Measurements from ENCODE around the gene RELA. TPM values are rescaled to one million over a fixed set of nuclear protein-coding genes. Genes with fewer than 3 reads are reported as not detected.
A peak's percentile ranks its signal among the peaks of the same experiment; 100 is the strongest.

The RELA gene
- total RNA-seq, 1 donor from 2014 or later, result 79.7 TPM

DNA sequence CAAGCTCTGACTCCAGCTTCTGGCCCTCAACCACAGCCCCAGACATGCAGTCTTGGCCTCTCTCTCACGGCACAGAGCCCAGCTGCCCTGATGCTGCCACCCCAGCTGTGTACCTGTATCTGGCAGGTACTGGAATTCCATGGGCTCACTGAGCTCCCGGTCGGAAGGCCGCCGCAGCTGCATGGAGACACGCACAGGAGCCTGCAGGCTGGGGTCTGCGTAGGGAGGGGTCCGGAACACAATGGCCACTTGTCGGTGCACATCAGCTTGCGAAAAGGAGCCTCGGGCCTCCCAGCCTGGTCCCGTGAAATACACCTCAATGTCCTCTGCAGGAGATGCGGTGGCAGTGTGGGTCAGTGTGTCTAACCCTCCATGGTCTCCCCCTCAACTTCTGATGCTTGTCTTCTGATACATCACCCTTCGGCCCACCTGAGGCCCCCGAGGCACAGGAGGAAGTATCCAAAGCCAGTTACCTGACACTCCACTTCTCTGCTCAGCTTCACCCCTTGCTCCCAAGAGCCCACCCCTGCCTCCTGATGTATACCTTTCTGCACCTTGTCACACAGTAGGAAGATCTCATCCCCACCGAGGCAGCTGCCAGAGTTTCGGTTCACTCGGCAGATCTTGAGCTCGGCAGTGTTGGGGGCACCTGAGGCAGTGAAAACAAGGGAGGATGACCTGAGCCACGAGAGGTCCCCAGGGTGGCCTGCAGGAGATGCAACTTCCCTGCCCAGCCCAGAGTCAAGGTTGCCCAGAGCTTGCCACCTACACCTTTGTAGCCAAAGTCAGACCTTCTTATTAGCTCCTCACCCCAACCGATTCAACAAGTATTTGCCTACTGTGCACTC is 4.3 kb downstream of the RELA start:
- Mint-ChIP-seq H3K27ac (ENCODE audit: unreplicated experiment) (no peak overlapping the region), H3K4me3 (ENCODE audit: unreplicated experiment) (no peak overlapping the region), H3K36me3 (ENCODE audit: unreplicated experiment) (peaks cover 48% of the 10 kb centered on the region), H3K27me3 (ENCODE audit: unreplicated experiment) (no peaks in the 10 kb centered on the region), H3K4me1 (ENCODE audit: unreplicated experiment) (peaks cover 26% of the 10 kb centered on the region), H3K9me3 (ENCODE audit: unreplicated experiment) (no peaks in the 10 kb centered on the region)
- DNase-seq (ENCODE audit: extremely low spot score, unreplicated experiment), result no peak
- no peak for TF ChIP-seq CTCF (IDR thresholded peaks at IDR 0.05)

- TF ChIP-seq CTCF (IDR thresholded peaks at IDR 0.05), result no peak
- peak overlapping the region; percentile 17 for H3K27ac Mint-ChIP-seq (ENCODE audit: unreplicated experiment)
- H3K27me3 Mint-ChIP-seq (ENCODE audit: unreplicated experiment), result no peaks in the 10 kb centered on the region
- H3K36me3 Mint-ChIP-seq (ENCODE audit: unreplicated experiment), result peaks cover 48% of the 10 kb centered on the region
- peaks cover 34% of the 10 kb centered on the region for H3K4me1 Mint-ChIP-seq (ENCODE audit: unreplicated experiment)
- no peak for DNase-seq (ENCODE audit: extremely low spot score, unreplicated experiment)
- no peaks in the 10 kb centered on the region for H3K9me3 Mint-ChIP-seq (ENCODE audit: unreplicated experiment)
- no peak overlapping the region for H3K4me3 Mint-ChIP-seq (ENCODE audit: unreplicated experiment)
Observed at GRCh38 chr11:65657426-65657825, 5.3 kb downstream of the RELA start.

GRCh38 chr11:65655570-65656332 is 7.0 kb downstream of the RELA start:
- peaks cover 48% of the 10 kb centered on the region for H3K36me3 Mint-ChIP-seq (ENCODE audit: unreplicated experiment)
- no peak for DNase-seq (ENCODE audit: extremely low spot score, unreplicated experiment)
- TF ChIP-seq CTCF (IDR thresholded peaks at IDR 0.05), result no peak
- H3K27ac Mint-ChIP-seq (ENCODE audit: unreplicated experiment), result no peak overlapping the region
- H3K9me3 Mint-ChIP-seq (ENCODE audit: unreplicated experiment), result no peaks in the 10 kb centered on the region
- H3K4me1 Mint-ChIP-seq (ENCODE audit: unreplicated experiment), result peaks cover 35% of the 10 kb centered on the region
- H3K4me3 Mint-ChIP-seq (ENCODE audit: unreplicated experiment), result no peak overlapping the region
- no peaks in the 10 kb centered on the region for H3K27me3 Mint-ChIP-seq (ENCODE audit: unreplicated experiment)

- Mint-ChIP-seq H3K27me3 (ENCODE audit: unreplicated experiment) (no peaks in the 10 kb centered on the region), H3K27ac (ENCODE audit: unreplicated experiment) (peak overlapping the region; percentile 34), H3K36me3 (ENCODE audit: unreplicated experiment) (peaks cover 40% of the 10 kb centered on the region), H3K4me3 (ENCODE audit: unreplicated experiment) (no peak overlapping the region), H3K4me1 (ENCODE audit: unreplicated experiment) (peaks cover 29% of the 10 kb centered on the region), H3K9me3 (ENCODE audit: unreplicated experiment) (no peaks in the 10 kb centered on the region)
- TF ChIP-seq CTCF (IDR thresholded peaks at IDR 0.05), result no peak
- no peak for DNase-seq (ENCODE audit: extremely low spot score, unreplicated experiment)
Observed at GRCh38 chr11:65654375-65655349, 8.1 kb downstream of the RELA start.

Measured in osteocyte (in vitro differentiated cells).